C4-2B (cell line): ENCODE measurements around the gene GMDS.

Experiments used
- CTCF ChIP-seq: fragments of 450-650 bp; conservative IDR thresholded peaks from 2 replicates; pipeline ENCODE4 v1.5.1; 2017; ENCODE audit warnings: mild to moderate bottlenecking
- ZFX ChIP-seq: fragments of 450-650 bp; IDR thresholded peaks from 2 replicates; pipeline ENCODE4 v1.6.1; 2017

GRCh38 chr6:2228392-2228791 lies 17.0 kb downstream of the GMDS start:
- TF ChIP-seq CTCF (no peak), ZFX (no peak)
